Frontal cortex (tissue), 4 donors: ENCODE results near the gene CA14. TPM values are rescaled to one million over a fixed set of nuclear protein-coding genes. Genes with fewer than 3 reads are reported as not detected.
"Not testable (repeated sequence)": the region's sequence is repeated elsewhere in the genome, so short reads cannot be mapped to it uniquely, and the experiment has no call there.

ENCODE experiments used
- DNase-seq, 2 donors: peaks; one replicate each; pipeline ENCODE4 v3.0.0; 2012; ENCODE audit warnings: low spot score in 2 of 2
- FAIRE-seq: peaks from 2 replicates; lab custom pipeline; 2012; peaks lifted over from hg19 to GRCh38; lab: Jason Lieb, UNC
- total RNA-seq: library from RNA; depleted of rRNA; stranded (reverse); fragments of >200 nt; gene quantifications from one replicate; pipeline ENCODE4 v1.2.3, GENCODE V29; 2014
- donor health status: control.
- donor health status: control.
- donor health status: control.

Gene CA14
- 0.41 TPM for total RNA-seq

DNA sequence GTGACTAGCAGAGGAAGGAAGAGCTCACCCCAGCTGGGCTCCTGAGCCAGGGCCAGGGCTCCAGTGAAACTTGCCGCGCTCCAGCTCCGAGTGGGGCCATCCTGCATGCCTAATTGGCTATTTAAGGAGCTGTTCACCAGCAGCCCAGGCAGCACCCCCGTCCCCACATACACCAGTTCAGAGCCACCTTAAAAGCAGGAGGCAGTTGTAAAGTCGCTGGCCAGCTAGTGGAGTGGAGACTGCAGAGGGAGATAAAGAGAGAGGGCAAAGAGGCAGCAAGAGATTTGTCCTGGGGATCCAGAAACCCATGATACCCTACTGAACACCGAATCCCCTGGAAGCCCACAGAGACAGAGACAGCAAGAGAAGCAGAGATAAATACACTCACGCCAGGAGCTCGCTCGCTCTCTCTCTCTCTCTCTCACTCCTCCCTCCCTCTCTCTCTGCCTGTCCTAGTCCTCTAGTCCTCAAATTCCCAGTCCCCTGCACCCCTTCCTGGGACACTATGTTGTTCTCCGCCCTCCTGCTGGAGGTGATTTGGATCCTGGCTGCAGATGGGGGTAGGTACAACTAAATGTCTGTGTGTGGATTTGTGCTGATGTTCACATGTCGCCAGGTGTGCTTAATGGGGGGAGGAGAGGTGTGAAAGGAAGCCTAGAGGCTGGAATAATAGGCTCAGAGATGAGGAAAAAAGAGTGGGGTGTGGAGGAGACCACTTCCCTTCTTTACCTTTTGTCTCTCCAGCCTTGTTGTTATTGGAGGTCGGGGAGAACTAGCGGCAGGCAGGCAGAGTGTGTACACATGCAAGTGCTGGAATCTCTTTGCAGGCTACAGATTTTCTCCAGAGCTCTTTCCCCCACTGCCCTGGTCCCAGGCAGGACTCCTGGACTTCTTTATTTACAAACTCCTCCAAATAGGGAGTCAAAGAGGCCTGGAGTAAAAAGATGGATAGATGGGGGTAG is at the start of gene CA14:
TSS of gene CA14 (plus strand) at position 151 of the 962 bp plus-strand sequence. CDS start at position 506, 355 bp downstream.
- FAIRE-seq (no peak), DNase-seq (no peak)

DNA sequence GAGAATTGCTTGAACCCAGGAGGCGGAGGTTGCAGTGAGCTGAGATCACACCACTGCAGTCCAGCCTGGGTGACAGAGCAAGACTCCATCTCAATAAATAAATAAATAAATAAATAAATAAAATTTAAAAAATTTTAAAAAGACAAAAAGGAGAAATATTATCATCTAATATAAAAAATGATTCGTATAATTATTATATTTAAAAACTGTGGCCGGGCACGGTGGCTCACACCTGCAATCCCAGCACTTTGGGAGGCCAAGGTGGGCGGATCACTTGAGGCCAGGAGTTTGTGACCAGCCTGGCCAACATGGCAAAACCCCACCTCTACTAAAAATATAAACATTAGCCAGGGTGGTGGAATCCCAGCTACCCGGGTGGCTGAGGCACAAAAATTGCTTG is 49.1 kb upstream of the CA14 start:
- FAIRE-seq, DNase-seq: not testable (repeated sequence)

DNA sequence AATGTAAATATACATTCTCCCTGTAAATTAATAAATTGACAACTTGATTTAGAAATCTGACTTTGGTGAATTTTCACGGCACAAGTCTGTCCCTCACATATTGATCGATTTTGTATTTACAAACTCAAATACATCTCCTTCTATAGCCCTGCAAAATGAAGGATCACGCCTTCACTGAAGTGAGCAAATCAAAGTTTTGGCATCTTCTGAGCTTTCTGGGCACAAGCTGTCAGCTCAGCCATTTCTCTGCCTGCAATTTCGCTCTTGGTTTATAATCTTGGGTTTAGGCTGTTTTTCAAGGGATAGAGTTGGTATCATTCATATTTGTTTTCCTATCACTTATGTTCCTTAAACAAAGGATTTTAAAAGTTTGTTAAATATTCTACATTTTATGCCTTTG is 47.5 kb upstream of the CA14 start:
- FAIRE-seq (no peak), DNase-seq (no peak)

DNA sequence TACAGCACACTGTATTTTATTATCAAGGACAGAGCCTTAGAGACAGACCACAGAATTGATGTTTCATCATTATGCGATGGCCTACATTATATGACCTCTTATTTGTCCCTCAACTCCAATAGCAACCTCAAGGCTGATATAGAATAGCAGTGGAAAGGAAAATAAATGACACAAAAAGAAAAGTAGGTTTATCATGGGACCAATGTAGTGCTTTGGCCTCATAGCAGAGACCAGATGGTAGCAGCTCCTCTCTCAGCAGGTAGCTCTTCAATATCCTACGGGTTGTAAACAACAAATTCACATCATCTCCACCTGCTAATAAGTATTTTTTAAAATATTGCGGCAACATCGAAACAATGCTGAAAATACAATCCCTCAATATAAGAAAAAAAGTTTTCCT is 46.9 kb upstream of the CA14 start:
- FAIRE-seq (no peak), DNase-seq (no peak)

DNA sequence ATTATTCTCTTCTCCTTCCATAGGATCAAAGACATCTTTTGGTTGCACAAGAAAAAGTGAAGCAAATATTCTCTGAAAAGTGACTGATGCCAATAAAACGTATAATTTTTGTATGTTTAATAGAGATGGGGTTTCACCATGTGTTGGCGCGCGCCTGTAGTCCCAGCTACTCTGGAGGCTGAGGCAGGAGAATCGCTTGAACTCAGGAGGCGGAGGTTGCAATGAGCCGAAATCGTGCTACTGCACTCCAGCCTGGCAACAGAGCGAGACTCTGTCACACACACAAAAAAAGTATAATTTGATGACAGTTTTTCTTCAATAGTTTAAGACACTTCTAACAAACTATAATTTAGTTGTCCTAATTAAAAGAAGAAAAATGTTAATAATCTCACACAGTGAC is 45.5 kb upstream of the CA14 start:
- no peak for DNase-seq
- FAIRE-seq: no peak

DNA sequence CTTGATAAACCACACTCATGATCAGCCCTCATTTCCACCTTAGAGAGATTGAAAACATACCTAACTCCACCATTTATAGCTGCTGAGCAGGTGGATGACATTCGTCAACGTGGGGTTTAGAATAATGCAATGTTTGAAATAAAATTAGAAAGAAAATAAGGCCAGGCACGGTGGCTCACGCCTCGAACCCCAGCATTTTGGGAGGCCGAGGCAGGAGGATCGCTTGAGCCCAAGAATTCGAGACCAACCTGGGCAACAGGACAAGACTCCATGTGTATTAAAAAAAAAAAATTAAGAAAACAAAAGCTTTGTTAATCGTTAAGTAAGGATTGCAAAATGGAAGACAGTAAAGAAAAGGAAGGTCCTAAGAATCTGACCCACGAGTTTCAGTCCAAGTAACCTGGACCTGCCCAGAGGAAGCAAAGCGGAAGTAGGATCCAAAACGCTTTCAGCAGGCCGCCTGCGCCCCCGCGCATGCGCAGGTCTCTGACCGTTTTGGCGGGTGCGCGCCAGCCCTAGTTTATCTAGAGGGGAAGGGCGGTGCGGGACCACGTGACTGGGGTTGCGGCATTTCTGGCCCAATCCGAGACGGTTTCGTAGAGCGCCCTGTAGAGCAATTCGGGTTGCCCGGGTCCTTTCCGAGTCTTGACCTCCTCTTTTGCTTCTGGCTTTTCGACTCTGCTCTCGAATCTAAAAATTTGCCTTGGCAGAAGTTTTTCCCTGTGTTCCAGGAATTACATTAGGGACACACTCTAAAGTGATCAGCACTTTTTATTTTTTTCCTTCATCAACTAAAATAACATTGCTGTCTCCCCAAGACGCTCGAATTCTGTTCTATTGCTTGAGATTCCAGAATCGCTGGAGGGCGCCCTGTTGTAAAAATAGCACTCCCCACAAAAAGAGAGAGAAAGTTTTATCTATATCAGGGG is 44.1 kb upstream of the CA14 start:
- DNase-seq: peak; percentile 81 to 88
- no peak for FAIRE-seq

DNA sequence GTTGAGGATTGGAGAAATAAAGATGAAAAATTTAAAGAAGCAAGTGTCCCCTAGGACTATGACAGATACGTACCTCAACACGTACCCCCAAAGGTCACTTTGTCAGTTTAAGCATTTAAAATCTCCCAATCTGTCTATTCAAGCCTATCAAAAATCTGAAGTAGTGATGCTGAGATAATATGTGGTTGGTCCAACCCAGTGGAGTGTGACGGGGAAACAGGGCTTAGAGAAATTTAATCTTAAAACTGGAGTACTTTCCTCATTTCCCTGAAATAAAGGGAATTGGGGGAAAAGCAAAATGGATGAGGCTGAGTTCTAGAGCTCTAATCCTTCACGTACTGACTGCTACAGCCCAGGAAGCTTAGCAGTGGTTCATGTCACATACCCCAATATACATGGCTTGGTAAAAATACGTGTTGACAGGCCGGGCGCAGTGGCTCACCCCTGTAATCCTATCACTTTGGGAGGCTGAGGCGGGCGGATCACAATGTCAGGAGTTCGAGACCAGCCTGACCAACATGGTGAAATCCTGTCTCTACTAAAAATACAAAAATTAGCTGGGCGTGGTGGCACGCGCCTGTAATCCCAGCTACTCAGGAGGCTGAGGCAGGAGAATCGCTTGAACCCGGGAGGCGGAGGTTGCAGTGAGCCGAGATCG is 43.3 kb upstream of the CA14 start:
- FAIRE-seq, DNase-seq: not testable (repeated sequence)

DNA sequence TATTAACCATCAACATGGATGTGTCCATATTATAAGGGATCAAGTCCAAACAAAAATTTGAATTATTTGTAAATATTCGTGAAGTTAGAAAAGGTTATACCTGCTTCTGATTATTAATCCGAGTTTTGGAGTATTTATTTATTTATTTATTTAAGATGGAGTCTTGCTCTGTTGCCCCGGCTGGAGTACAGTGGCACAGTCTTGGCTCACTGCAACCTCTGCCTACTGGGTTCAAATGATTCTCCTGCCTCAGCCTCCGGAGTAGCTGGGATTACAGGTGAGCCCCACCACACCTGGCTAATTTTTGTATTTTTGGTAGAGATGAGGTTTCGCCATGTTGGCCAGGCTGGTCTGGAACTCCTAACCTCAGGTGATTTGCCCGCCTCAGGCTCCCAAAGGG is 41.7 kb upstream of the CA14 start:
- not testable (repeated sequence) for FAIRE-seq

DNA sequence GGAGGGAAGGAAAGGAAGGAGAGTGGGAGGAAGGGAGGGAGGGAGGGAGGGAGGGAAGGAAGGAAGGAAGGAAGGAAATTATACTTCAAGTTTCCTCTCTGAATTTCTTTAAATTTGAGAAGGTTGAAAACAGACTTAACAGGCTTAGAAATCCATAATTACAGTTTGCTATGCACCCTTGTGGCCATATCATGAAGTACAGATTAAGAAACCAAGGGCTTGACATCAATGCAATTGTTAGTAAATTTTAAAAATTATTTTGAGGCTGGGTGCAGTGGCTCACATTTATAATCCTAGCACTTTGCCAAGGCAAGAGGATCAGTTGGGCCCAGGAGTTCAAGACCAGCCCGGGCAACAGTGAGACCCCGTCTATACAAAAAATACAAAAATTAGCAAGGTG is 36.0 kb upstream of the CA14 start:
- FAIRE-seq: no peak
- DNase-seq: no peak

More for the DNA sequence above, 41.7 kb upstream of the CA14 start:
- not testable (repeated sequence) for DNase-seq

DNA sequence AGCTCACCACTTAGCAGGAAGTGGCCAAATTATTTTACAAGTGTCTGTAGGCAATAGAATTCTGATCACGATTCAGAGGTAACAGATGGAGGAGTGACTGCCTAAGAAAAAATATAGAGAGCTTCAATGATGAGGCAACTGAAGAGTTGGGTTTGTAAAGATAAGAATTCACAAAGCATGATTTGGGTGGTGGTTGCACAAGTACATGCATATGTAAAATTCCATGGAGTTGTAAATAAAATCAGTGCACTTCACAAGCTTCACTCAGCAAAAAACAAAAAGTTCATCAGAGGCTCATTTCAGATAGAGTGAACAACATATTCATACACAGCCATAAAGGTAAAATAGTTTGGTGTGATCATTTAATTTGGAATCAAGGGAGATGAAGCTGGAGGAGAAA is 32.6 kb upstream of the CA14 start:
- no peak for FAIRE-seq
- DNase-seq: no peak

DNA sequence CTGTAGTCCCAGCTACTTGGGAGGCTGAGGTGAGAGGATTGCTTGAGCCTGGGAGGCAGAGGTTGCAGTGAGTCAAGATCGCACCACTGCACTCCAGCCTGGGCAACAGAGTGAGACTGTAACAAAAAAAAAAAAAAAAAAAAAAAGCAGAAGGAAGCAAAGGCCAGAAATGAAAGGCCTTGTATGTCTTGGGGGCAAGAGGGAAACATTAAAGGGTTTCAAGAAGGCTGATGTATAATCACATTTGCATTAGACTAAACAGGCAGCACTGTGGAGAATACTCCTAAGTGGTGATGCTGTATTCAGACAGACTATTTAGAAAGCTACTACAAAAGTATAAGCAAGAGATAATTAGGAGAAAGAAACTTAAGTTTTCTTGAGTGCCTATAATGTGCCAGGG is 32.0 kb upstream of the CA14 start:
- FAIRE-seq (no peak), DNase-seq (no peak)

DNA sequence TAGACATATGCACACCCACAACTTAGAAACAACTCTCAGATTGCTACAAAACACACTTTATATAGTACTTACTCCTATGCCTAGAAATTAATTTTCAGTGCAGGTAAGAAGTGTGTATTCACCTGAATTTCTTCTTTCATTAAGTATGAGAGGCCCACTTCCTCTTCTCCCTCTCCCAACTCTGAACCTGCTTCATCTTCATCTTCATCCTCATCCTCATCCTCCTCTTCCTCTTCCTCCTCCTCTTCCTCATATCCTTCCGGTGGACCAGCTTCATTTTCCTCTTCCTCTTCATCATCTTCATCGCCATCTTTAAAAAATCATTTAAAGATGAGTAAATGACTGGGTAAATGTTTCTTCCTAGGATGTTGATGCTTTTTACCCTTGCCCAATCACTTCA is 31.1 kb upstream of the CA14 start:
- no peak for FAIRE-seq
- no peak for DNase-seq

DNA sequence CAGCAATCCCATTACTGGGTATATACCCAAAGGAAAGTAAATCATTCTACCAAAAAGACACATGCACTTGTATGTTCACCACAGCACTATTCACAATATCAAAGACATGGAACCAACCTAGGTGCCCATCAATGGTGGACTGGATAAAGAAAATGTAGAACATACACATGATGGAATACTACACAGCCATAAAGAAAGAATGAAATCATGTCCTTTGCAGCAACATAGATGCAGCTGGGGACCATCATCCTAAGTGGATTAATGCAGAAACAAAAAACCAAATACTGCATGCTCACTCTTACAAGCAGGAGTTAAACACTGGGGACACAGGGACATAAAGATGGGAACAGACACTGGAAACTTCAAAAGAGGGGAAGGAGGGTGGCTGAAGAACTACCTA is 30.3 kb upstream of the CA14 start:
- DNase-seq: no peak
- no peak for FAIRE-seq

DNA sequence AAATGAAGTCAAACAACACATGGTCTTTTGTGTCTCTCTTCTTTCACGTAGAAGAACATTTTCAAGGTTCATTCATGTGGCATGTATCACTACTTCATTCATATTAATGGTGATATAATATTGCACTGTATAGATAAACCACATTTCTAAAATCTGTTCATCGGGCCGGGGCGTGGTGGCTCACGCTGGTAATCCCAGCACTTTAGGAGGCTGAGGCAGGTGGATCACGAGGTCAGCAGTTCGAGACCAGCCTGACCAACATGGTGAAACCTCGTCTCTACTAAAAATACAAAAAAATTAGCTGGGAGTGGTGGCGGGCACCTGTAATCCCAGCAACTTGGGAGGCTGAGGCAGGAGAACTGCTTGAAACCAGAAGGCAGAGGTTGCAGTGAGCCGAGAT is 29.3 kb upstream of the CA14 start:
- DNase-seq, FAIRE-seq: not testable (repeated sequence)

DNA sequence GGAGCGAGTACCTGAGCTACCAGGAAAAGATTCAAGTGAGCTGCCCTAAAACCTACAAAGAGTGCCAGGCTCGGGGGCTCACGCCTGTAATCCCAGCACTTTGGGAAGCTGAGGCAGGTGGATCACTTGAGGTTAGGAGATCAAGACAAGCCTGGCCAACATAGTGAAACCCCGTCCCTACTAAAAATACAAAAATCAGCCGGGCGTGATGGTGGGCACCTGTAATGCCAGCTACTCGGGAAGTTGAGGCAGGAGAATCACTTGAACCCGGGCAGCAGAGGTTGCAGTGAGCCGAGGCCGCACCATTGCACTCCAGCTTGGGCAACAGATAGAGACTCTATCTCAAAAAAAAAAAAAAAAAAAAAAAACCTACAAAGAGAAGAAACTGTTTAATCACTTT is 24.7 kb upstream of the CA14 start:
- not testable (repeated sequence) for DNase-seq, FAIRE-seq

DNA sequence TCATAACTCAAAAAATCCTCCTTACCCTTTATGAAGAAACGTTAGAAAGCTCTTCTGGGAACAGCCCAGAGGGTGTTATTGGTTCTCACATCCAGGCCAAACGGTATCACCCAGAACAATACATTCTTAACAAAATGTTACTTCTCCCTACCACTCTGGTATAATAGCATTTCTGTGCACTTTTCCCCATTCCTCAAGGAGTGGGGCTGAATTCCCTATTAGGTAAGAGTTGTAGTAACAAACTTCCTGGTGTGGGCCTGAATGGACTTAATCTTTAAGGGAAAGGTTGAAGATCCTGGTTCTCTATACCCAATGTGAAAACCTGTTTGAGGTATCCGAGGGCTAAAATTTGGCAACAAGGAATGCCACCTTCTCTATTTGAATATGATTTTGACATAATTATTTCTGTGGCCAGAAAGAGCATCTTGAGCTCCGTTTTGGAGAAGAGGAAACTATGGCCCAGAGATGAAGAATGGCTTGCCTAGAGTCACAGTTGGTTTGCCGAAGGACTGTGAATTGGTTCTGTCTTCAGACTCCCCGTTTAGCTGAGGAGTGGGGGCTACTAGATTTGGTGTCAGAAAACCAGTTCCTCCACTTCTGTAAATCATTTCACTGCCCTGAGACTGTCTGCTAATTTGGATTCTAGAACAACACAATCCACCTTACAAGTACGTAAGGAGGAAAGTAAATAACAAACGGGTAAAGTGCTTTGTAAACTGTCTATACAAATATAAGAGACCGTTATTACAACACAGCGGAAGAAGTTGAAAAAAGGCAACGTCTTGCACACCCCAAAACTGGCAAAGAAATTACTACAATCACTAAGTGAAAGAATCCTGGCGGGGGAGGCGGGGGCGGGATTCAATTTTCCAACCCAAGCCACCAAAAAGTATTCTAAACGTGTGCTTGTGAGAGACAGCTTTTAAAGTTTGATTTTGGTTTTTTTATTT is 23.9 kb upstream of the CA14 start:
- FAIRE-seq (no peak), DNase-seq (peak in 1 of 2 donors; percentile 31)

DNA sequence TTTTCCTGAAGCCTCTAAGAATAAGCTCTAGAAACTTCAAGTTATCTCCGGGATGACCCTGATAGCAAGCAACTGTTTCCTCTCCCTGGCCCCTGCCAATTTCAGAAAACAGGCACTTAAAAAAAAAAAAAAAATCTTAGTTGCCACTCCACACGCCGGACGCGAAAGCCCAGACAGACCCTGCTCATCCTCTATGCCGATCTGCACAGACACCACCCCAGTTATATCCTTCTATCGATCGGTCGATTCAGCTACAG is 23.3 kb upstream of the CA14 start:
- FAIRE-seq (no peak), DNase-seq (no peak)

DNA sequence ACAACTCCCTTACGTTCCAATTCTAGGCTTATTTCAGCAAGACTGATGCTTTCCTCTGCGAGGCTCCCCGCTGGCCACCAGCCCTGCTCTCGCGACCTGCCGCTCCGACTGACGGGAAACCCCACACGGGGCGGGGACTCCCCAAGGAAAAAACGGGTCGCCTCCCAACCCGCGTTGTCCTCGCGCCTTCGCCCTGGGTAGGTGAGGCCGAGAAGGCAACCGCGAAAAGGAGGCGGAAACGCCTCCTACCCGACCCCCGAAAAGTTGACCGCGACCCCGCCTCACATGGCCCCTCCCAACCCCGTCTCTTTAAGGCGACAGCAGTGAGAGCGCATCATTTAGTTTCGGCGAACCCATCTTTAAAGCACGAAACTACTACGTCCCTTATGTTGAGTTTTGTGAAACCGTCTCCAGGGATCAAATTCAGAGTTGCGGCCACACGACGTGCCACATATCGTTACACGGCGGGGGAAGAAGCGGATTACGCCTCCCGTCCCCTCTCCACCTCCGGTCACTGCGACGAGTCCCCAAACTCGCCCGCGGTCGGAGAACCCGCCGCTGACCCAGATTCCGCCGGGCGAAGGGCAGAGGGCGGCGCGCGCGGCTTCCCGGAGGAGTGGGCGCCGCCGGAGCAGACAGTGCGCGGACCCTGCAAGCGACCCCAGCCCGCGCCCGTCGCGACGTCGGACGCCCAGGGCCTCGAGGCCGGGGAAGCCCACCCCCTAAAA is 22.8 kb upstream of the CA14 start:
- no peak for FAIRE-seq
- DNase-seq: peak; percentile 64 to 67
